ENCODE data around the gene WWTR1.

GRCh38 chr3:149570016-149570415 is 87.8 kb downstream of the WWTR1 start:
- no peak for TF ChIP-seq POLR2A (IDR thresholded peaks at IDR 0.05; ENCODE audit: low read length)
- TF ChIP-seq EP300 (IDR thresholded peaks at IDR 0.05), result no peak
- TF ChIP-seq REST (IDR thresholded peaks at IDR 0.05), result no peak
- no peak for TF ChIP-seq CTCF (IDR thresholded peaks at IDR 0.05)
- TF ChIP-seq RFX5 (IDR thresholded peaks at IDR 0.05), result no peak
- TF ChIP-seq CBX8 (IDR thresholded peaks at IDR 0.05), result no peak
- TF ChIP-seq, protein P1, sequence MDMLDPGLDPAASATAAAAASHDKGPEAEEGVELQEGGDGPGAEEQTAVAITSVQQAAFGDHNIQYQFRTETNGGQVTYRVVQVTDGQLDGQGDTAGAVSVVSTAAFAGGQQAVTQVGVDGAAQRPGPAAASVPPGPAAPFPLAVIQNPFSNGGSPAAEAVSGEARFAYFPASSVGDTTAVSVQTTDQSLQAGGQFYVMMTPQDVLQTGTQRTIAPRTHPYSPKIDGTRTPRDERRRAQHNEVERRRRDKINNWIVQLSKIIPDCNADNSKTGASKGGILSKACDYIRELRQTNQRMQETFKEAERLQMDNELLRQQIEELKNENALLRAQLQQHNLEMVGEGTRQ (IDR thresholded peaks at IDR 0.05), result no peak
- TF ChIP-seq CEBPB (IDR thresholded peaks at IDR 0.05), result no peak
- TF ChIP-seq ELK1 (IDR thresholded peaks at IDR 0.05; ENCODE audit: low read depth, low read length), result no peak
- TF ChIP-seq RAD21 (conservative IDR thresholded peaks at IDR 0.05 in 1 of 2, IDR thresholded peaks at IDR 0.05 in 1 of 2), result no peak
- TF ChIP-seq CBX2 (IDR thresholded peaks at IDR 0.05; ENCODE audit: borderline replicate concordance, low read depth), result no peak
